Measurements from ENCODE around the gene CHMP1A. TPM values are rescaled to one million over a fixed set of nuclear protein-coding genes. Genes with fewer than 3 reads are reported as not detected.

Gene CHMP1A
- total RNA-seq, 1 donor from 2014 or later = 153 TPM

DNA sequence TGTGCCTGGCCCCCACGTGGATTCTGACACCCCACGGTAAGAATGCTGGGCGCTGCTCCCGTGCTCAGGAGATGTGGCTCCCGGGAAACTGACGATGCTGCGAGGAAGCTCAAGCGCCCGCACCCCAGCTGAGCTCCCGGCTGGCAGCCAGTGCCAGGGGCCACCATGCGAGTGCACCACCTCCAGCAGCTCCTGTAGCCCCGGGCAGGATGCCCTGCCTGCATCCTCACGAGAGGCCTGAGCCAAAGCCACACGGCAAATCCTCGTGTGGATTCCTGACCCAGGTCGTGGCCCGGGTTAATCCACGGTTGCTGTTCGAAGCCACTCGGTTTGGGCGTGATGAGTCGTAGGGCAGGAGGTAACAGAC is 55.6 kb downstream of the CHMP1A start:
- Histone ChIP-seq H3K4me3 (no peak overlapping the region), H3K9me3 (no peaks in the 10 kb centered on the region), H3K27me3 (no peaks in the 10 kb centered on the region), H3K4me1 (no peaks in the 10 kb centered on the region), H3K36me3 (no peaks in the 10 kb centered on the region), H3K27ac (no peak overlapping the region)
- DNase-seq (ENCODE audit: low spot score in 2 of 2) = no peak
- intact Hi-C loops (cut with DNase I) = no loop called here
- TF ChIP-seq, protein P1, sequence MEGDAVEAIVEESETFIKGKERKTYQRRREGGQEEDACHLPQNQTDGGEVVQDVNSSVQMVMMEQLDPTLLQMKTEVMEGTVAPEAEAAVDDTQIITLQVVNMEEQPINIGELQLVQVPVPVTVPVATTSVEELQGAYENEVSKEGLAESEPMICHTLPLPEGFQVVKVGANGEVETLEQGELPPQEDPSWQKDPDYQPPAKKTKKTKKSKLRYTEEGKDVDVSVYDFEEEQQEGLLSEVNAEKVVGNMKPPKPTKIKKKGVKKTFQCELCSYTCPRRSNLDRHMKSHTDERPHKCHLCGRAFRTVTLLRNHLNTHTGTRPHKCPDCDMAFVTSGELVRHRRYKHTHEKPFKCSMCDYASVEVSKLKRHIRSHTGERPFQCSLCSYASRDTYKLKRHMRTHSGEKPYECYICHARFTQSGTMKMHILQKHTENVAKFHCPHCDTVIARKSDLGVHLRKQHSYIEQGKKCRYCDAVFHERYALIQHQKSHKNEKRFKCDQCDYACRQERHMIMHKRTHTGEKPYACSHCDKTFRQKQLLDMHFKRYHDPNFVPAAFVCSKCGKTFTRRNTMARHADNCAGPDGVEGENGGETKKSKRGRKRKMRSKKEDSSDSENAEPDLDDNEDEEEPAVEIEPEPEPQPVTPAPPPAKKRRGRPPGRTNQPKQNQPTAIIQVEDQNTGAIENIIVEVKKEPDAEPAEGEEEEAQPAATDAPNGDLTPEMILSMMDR (IDR thresholded peaks at IDR 0.05) = no peak

DNA sequence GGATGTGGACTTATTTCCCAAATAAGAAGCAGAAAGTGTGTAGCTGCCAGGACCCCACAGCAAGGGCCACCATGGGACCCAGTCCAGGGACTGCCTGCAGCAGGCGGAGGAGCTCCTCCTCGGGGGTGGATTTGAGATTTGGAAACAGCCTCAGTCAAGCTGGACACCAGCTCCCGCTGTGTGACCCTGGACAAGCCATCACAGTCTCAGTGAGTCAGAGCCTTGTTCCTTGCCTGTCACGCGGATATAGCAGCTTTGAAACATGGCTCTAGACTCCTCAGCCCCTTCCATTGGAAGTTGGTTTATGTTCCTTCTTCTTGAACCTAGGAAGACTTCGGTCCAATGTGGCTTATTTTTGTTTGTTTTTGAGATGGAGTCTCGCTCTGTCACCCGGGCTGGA is 56.6 kb downstream of the CHMP1A start:
- Histone ChIP-seq H3K27ac (no peak overlapping the region), H3K36me3 (no peaks in the 10 kb centered on the region), H3K27me3 (no peaks in the 10 kb centered on the region), H3K4me1 (no peaks in the 10 kb centered on the region), H3K9me3 (no peaks in the 10 kb centered on the region), H3K4me3 (no peak overlapping the region)
- DNase-seq (ENCODE audit: low spot score in 2 of 2) = no peak
- TF ChIP-seq, protein P1 (IDR thresholded peaks at IDR 0.05) = no peak
- intact Hi-C loops (cut with DNase I) = no loop called here

DNA sequence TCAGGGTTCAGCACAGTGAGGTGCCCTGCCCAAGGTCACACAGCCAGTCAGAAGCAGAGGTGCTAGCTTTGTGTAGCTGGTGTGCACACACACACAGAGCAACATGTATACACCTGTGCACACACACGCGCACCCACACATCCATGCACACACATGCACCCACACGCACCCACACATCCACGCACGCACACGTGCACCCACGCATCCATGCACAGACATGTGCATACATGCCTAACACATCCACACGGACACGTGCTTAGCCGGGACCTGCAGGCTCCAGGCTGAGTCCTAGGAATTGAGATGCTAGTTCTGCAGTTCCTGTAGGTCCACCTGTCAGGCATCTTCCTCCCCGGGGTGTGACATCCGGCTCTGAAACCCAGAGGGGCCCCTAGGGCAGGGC is 57.1 kb downstream of the CHMP1A start:
- Histone ChIP-seq H3K9me3 (no peaks in the 10 kb centered on the region), H3K27ac (no peak overlapping the region), H3K4me3 (no peak overlapping the region), H3K36me3 (no peaks in the 10 kb centered on the region), H3K4me1 (no peaks in the 10 kb centered on the region), H3K27me3 (no peaks in the 10 kb centered on the region)
- intact Hi-C loops (cut with DNase I) = no loop called here
- TF ChIP-seq, protein P1 (IDR thresholded peaks at IDR 0.05) = no peak
- DNase-seq (ENCODE audit: low spot score in 2 of 2) = no peak

DNA sequence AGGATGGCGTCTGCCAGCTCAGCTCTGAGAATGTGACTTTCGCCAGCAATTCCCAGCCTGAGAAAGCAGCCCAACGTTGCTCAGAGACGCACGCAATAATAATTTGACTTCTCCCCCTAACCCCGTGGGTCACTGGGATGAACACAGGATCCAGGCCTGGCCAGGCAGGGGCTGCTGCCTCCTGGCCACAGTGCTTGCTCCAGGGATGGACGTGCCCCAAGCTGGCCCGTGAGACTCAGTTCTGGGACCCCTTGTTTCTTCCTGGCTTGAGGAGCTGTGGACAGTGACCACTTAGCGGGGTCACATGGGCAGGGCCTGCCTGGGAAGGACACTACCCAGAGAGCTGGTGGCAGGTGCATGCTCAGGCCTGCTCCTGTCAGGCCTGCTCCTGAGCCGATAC is 57.6 kb downstream of the CHMP1A start:
- Histone ChIP-seq H3K4me1 (no peaks in the 10 kb centered on the region), H3K9me3 (no peaks in the 10 kb centered on the region), H3K36me3 (no peaks in the 10 kb centered on the region), H3K27me3 (no peaks in the 10 kb centered on the region), H3K27ac (no peak overlapping the region), H3K4me3 (no peak overlapping the region)
- TF ChIP-seq, protein P1 (IDR thresholded peaks at IDR 0.05) = no peak
- no peak for DNase-seq (ENCODE audit: low spot score in 2 of 2)
- intact Hi-C loops (cut with DNase I) = no loop called here

DNA sequence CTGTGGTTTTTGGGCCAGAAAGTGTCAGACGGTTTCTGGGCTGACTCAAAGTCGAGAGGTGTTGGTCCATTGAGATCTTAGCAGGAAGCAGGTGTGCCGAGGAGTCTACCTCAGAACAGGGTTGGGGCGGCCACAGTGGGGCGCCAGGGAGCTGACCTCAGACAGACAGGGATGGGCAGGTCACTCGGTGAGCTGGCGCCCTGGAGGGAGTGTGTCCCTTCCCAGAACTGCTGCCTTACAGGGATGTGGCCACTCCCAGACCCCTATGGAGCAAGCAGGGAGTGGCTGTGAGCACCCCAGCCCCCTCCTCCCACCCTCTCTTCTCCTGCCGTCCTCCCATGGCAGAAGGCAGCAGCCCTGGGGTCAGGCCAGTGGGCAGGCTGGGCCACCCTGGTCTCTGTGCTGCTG is 58.1 kb downstream of the CHMP1A start:
- Histone ChIP-seq H3K27ac (no peak overlapping the region), H3K4me1 (no peaks in the 10 kb centered on the region), H3K9me3 (no peaks in the 10 kb centered on the region), H3K27me3 (no peaks in the 10 kb centered on the region), H3K4me3 (no peak overlapping the region), H3K36me3 (no peaks in the 10 kb centered on the region)
- DNase-seq (ENCODE audit: low spot score in 2 of 2) = no peak
- TF ChIP-seq, protein P1 (IDR thresholded peaks at IDR 0.05) = no peak
- intact Hi-C loops (cut with DNase I) = no loop called here

DNA sequence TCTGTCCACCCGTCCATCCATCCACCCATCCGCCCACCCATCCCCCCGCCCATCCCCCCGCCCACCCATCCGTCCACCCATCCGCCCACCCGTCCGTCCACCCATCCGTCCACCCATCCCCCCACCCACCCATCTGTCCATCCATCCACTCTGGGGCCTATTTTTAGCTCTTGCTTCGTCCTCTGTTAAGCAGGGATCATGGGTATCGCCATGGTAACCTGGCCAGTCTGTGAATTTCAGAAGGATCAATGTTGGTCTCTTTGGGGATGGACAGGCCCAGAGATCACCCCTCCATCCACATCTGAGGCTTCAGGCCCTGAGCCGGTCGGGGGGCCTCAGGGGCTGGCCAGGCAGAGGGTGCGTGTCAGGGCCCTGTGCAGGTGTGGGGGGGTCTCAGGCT is 59.3 kb downstream of the CHMP1A start:
- Histone ChIP-seq H3K27me3 (no peaks in the 10 kb centered on the region), H3K4me3 (no peak overlapping the region), H3K4me1 (no peaks in the 10 kb centered on the region), H3K36me3 (no peaks in the 10 kb centered on the region), H3K27ac (no peak overlapping the region), H3K9me3 (no peaks in the 10 kb centered on the region)
- intact Hi-C loops (cut with DNase I) = no loop called here
- TF ChIP-seq, protein P1 (IDR thresholded peaks at IDR 0.05) = no peak
- DNase-seq (ENCODE audit: low spot score in 2 of 2) = no peak

All from ascending aorta (tissue), 2 donors.